T-helper 1 cell treated with Interleukin-12 subunit alpha and Interleukin-12 subunit beta and Interleukin-4 antibody, amounts not matched to agents 30 ng/mL and 1 ng/mL, for 36 hours (primary cell): ENCODE measurements around the gene SERPINB6. TPM values are rescaled to one million over a fixed set of nuclear protein-coding genes. Genes with fewer than 3 reads are reported as not detected.

Experiments
- intact Hi-C: fragments of 100-400 bp; cut with micrococcal nuclease; formaldehyde crosslinking; loops from one replicate; pipeline ENCODE4 v1.15.1; 2024
- total RNA-seq: library from RNA; stranded (reverse); gene quantifications from 2 replicates; pipeline ENCODE4 v1.2.3, GENCODE V29; 2022

SERPINB6 gene
- total RNA-seq, 1 donor from 2014 or later, result 17.5 TPM

DNA sequence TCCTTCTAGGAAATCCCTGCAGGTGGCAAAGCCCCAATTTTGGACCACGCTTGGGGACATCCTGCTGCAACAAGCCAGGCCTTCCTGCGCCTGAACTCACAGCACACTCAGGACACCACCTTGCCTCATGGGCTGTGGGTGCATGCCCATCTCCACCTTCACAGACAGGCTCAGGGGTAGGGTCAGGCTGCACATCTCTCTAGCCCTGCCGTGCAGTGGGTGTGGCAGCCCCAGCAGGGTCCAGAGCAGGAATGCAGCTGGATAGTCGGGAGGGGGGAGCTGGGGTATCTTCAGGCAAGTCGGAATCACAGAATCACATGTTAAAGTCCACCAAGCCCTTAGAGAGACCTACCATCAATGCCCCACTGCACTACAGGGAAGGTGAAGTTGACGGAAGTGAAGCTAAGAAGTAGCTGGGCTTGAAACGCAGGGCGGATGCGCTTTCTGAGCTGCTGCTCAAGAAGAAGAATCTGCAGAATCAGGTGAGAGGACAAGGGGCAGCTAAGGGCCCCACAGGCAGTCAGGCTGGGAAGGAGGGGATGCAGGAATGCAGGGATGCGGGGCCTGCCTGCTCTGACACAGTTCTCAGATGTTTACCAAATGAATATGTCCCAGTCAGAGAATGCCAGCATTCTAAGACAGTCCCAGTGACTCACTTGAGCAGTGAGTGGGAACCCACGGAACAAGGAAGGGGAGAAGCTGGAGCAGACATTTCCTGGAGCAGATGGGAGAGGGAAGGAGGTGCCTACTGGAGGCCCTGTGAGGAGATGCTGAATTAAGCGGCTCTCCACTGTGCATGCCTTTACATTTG lies 11.3 kb downstream of the SERPINB6 start:
- intact Hi-C loops, result no loop called here

DNA sequence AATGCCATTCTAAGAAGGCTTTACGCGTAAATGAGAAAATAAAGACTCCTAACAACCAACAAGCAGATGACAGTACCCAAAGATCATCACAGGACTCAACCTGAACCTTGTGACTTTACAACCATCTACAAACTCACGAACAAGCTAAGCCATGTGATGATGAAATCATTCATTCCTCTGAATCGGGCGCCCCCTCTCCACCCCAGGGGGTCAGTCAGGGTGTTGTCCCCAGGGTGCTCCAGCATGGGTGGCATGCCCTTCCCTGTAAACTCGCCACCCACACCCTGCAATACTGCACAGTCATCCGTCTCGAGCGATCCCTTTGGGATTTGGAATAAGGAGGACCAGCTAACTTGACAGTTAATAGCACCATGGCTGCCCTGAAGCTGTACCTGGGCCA lies 12.6 kb downstream of the SERPINB6 start:
- intact Hi-C loops, result no loop called here

- intact Hi-C loops, result no loop called here
Measured at GRCh38 chr6:2958331-2958711, 13.0 kb downstream of the SERPINB6 start.

DNA sequence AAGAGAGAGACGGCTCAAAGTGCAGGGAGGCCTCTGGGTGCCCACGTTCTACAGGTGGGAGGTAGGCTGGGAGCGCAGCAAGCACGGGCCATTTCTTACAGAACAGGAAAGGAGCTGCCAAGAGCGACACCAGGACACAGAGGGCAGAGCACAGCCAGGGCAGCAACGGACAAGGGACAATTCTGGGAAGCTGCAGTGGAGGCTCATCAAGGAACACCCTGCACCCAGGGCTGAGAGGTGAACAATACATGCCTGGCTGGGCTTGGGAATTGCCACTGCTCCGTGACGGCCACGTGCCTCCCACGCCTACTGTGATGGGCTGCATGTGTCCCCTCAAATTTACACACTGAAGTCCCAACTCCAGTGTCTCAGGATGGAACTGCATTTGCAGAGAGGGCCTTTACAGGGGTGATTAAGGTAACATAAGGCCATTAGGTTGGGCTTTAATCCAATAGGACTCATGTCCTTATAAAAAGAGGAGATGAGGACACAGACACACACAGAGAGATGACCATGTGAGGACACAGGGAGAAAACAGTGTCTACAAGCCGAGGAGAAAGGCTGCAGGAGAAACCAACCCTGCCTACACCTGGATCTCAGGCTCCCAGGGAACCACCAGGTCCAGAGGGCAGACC lies 13.6 kb downstream of the SERPINB6 start:
- intact Hi-C loops, result no loop called here

GRCh38 chr6:2956930-2957685 lies 14.3 kb downstream of the SERPINB6 start:
- intact Hi-C loops, result no loop called here

- intact Hi-C loops, result no loop called here
Measured at GRCh38 chr6:2953098-2953497, 18.3 kb downstream of the SERPINB6 start.

DNA sequence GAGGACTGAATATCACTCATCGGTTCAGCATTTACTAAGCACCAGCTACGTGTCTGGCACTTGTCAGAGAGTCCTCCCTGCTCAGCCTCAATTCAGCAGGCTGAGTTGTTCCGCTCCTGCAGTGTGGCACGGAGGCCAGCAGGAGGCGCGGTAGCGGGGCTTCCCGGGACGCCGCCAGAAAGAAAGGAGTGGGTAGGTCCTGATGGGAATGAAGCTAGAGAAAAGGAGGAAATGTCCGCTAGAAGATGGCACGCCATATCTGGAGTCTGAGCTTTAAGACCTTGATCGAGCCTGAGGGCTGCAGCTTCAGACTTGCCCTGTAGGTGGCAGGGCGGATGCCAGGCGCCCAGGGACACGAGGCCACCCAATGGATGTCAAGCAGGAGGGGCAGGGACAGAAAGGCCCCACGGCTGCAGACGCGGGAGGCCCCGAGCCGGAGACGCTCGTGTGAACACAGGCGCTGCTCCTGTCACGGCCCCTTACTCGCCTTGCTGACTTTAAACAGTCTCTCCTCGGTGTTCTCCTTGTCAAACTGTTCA lies 18.7 kb downstream of the SERPINB6 start:
- intact Hi-C loops, result loop anchor here (1.0 kb wide), 2 partner anchors 12 to 37 kb away; no protein-coding TSS in a partner anchor

GRCh38 chr6:2951728-2952127 lies 19.6 kb downstream of the SERPINB6 start:
- intact Hi-C loops, result loop anchor here (1.0 kb wide), 2 partner anchors 11 to 38 kb away; no protein-coding TSS in a partner anchor

- intact Hi-C loops, result no loop called here
Measured at GRCh38 chr6:2950713-2951112, 20.7 kb downstream of the SERPINB6 start.

- intact Hi-C loops, result no loop called here
Measured at GRCh38 chr6:2949536-2950083, 21.8 kb downstream of the SERPINB6 start.

DNA sequence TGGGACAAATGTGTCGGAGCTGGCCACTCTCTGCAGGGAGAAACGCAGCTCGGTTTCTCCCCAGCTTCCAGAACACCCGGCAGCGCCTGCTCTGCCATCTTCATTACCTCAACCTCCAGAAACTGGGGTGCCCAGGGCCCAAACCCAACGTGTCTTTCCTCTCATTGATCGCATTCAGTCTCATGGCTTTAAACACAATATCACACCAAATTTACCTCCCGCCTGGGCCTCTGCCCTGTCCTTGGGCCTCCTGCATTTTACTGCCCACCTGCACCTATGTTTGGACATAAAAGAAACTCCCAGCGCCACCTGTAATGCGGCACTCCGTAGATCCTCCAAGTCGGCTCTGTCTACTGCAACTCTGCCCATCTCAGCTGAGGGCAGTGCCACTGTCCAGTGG lies 22.2 kb downstream of the SERPINB6 start:
- intact Hi-C loops, result no loop called here

DNA sequence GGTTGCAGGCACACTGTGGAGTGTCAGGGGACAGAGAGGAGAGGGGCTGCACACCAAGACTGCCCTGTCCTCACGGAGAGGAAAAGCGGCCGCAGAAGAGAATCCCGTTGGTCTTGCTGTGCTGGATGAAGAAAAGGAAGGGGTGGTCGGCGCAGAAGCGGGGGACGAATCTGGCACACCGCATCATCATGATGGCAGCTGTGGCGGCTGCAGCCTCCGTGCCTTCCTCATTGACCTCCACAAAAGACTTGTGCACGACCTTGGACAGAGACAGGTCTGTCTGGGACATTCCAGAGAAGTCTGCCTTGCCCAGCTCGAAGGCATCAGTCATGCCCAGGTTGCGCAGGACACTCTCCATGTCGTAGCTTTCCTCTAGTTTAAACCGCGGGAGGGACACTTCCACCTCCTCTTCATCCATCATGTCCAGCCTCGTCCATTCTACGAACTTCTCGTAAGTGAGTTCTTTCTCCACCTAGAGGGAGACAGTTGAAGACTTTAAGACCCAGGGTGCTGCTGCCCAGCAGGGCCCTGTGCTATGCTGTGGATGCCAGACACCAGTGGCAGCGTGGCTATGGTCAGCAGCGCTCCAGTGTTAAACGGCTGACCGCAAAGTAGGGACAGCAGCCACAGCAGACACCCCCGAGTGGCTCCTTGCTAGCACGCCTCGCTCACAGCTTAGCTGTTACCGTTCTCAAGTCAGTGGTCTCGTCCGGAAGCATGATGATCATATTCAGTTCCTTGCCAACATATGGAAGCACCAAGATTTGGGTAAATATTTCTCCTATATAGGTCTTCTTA lies 22.9 kb downstream of the SERPINB6 start:
- intact Hi-C loops, result no loop called here

GRCh38 chr6:2947445-2947844 lies 23.9 kb downstream of the SERPINB6 start:
- intact Hi-C loops, result no loop called here

- intact Hi-C loops, result no loop called here
Measured at GRCh38 chr6:2945153-2945452, 26.3 kb downstream of the SERPINB6 start.

- intact Hi-C loops, result loop anchor here (5.0 kb wide), 1 partner anchor 697 kb away; the partner anchor contains the start of gene GMDS
Measured at GRCh38 chr6:2944405-2945152, 26.8 kb downstream of the SERPINB6 start.

- intact Hi-C loops, result loop anchor here (5.0 kb wide), 1 partner anchor 696 kb away; the partner anchor contains the start of gene GMDS
Measured at GRCh38 chr6:2943564-2943955, 27.8 kb downstream of the SERPINB6 start.

GRCh38 chr6:2942914-2943563 lies 28.3 kb downstream of the SERPINB6 start:
- intact Hi-C loops, result loop anchor here (5.0 kb wide), 1 partner anchor 696 kb away; the partner anchor contains the start of gene GMDS

DNA sequence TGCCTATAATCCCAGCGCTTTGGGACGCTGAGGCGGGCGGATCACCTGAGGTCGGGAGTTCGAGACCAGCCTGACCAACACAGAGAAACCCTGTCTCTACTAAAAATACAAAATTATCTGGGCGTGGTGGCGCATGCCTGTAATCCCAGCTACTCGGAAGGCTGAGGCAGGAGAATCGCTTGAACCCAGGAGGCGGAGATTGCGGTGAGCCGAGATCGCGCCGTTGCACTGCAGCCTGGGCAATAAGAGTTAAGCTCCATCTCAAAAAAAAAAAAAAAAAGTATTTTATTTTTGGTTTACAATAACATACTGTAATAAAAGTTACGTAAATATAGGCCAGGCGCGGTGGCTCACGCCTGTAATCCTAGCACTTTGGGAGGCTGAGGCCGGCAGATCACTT lies 29.3 kb downstream of the SERPINB6 start:
- intact Hi-C loops, result loop anchor here (5.0 kb wide), 1 partner anchor 695 kb away; the partner anchor contains the start of gene GMDS

DNA sequence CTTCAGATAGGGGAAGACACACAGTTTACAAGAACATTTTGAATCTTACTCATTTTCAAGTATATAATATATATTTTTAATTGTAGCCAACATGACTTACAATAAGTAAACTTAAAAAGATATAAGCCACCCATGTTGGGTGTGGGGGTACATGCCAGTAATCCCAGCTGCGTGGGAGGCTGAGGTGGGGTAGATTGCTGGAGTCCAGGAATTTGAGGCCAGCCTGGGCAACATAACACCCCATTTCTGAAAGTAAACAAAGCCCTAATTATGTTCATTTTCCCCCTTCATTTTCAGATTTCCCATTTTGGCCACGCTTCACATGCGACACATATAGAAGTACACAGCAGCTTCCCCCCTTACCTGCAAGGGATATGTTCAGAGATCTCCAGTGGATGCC lies 30.5 kb downstream of the SERPINB6 start:
- intact Hi-C loops, result loop anchor here (1.0 to 5.0 kb wide), 9 partner anchors 11 to 694 kb away; partner anchors contain the start of genes GMDS, RIPK1, SERPINB6 and WRNIP1
